MM.1S (cell line): ENCODE results near the gene PDZRN4.

Source experiments
- DNase-seq: peaks from one replicate; pipeline ENCODE4 v3.0.0-alpha.2; 2015
- H2AFZ ChIP-seq: fragments of 300-600 bp; sonication (generic); 2 replicates; pipeline ENCODE4 v1.6.0; 2016; ENCODE audit warnings: antibody characterized with exemption, low read length
- H3F3A ChIP-seq: fragments of 300-600 bp; sonication (generic); 2 replicates; pipeline ENCODE4 v1.6.1; 2016; ENCODE audit warnings: mild to moderate bottlenecking, antibody characterized with exemption, low read length, moderate library complexity, mixed read lengths; ENCODE audit not compliant: insufficient read depth
- H3K27ac ChIP-seq: fragments of 300-600 bp; sonication (generic); 2 replicates; pipeline ENCODE4 v1.5.1; 2016; ENCODE audit warnings: mild to moderate bottlenecking, low read length
- H3K27me3 ChIP-seq: fragments of 300-600 bp; sonication (generic); replicated peaks from 2 replicates; pipeline ENCODE4 v1.6.0; 2016; ENCODE audit warnings: low read length; ENCODE audit not compliant: insufficient read depth
- H3K36me3 ChIP-seq: fragments of 300-600 bp; sonication (generic); replicated peaks from 2 replicates; pipeline ENCODE4 v1.6.1; 2016; ENCODE audit warnings: mild to moderate bottlenecking, low read length, mixed read lengths; ENCODE audit not compliant: insufficient read depth
- H3K4me1 ChIP-seq: fragments of 300-600 bp; sonication (generic); 2 replicates; pipeline ENCODE4 v1.6.1; 2016; ENCODE audit warnings: low read length, mixed read lengths
- H3K4me2 ChIP-seq: fragments of 300-600 bp; sonication (generic); 2 replicates; pipeline ENCODE4 v1.6.0; 2016; ENCODE audit warnings: low read depth, low read length
- H3K4me3 ChIP-seq: fragments of 300-600 bp; sonication (generic); 2 replicates; pipeline ENCODE4 v1.5.1; 2016; ENCODE audit warnings: low read length, mixed read lengths
- H3K79me2 ChIP-seq: fragments of 300-600 bp; sonication (generic); 2 replicates; pipeline ENCODE4 v1.6.1; 2016; ENCODE audit warnings: mixed run types, low read length, mixed read lengths
- H3K9ac ChIP-seq: fragments of 300-600 bp; sonication (generic); 2 replicates; pipeline ENCODE4 v1.6.1; 2016; ENCODE audit warnings: low read length, mixed read lengths
- H3K9me2 ChIP-seq: fragments of 300-600 bp; sonication (generic); replicated peaks from 2 replicates; pipeline ENCODE4 v1.6.1; 2016; ENCODE audit warnings: mild to moderate bottlenecking, low read length, mixed read lengths; ENCODE audit not compliant: insufficient read depth
- H3K9me3 ChIP-seq: fragments of 300-600 bp; sonication (generic); replicated peaks from 2 replicates; pipeline ENCODE4 v1.6.1; 2016; ENCODE audit warnings: mild to moderate bottlenecking, low read length, mixed read lengths; ENCODE audit not compliant: insufficient read depth
- H4K20me1 ChIP-seq: fragments of 300-600 bp; sonication (generic); 2 replicates; pipeline ENCODE4 v1.6.1; 2016; ENCODE audit warnings: mild to moderate bottlenecking, low read length, moderate library complexity, mixed read lengths; ENCODE audit not compliant: insufficient read depth
- EZH2 ChIP-seq: fragments of 300-600 bp; sonication (generic); optimal IDR thresholded peaks from 2 replicates; pipeline ENCODE3; 2017; ENCODE audit warnings: low read depth, mild to moderate bottlenecking, antibody characterized with exemption, low read length, mixed read lengths
- EZH2phosphoT487 ChIP-seq: fragments of 300-600 bp; sonication (generic); IDR thresholded peaks from 2 replicates; pipeline ENCODE4 v1.6.1; 2018; ENCODE audit warnings: antibody characterized with exemption, low read length
- TF ChIP-seq, protein P1 (sequence below): fragments of 300-600 bp; sonication (generic); IDR thresholded peaks from 2 replicates; pipeline ENCODE4 v1.5.1; 2016; ENCODE audit warnings: antibody characterized with exemption, low read length, mixed read lengths

Gene PDZRN4

DNA sequence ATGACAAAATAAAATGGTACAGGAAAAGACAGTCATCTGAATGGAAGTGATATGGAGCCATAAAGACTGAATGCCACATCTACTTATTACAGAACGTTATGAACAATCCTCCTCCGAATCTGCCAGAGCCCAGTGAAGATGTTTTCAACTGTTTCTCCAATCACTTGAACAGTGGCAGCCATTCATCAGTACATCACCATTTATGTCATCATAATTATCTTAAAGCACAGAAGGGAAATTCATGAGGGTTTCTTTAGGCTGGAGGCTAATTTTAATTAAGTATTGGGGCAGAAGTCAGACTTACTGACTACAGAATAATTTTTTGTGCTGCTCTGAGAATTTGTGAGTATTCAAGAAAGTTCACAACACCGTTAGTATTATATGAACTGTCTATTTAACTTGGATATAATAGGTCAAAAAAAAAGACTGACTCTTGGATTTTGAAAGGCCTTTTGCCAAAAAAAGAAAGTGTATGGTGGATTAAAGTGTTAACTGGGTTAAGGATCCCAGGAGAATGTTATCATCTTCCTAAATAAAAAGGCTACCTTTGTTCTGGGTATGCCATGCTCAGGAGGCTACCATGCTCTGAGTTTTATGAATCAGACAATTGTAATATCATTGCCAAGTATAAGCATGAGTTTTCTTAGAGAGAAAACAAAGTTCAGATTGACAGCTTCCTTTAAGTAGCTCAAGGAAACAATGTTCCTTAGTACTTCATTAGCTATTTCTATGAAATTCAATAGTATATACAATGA lies 40.1 kb downstream of the PDZRN4 start:
- Histone ChIP-seq H3K27ac (no peak overlapping the region), H3K36me3 (no peaks in the 10 kb centered on the region), H3K4me1 (peaks cover 9% of the 10 kb centered on the region; the same call in 1 of the 2 replicates), H3K4me3 (peak overlapping the region; percentile 45), H3K9ac (no peak overlapping the region), H2AFZ (peak overlapping the region; percentile 74), H4K20me1 (no peaks in the 10 kb centered on the region), H3K27me3 (no peaks in the 10 kb centered on the region), H3K79me2 (no peaks in the 10 kb centered on the region), H3K4me2 (peak overlapping the region; percentile 80), H3K9me2 (no peaks in the 10 kb centered on the region), H3F3A (no peaks in the 10 kb centered on the region), H3K9me3 (no peaks in the 10 kb centered on the region)
- TF ChIP-seq EZH2phosphoT487 (no peak), EZH2 (no peak)
- TF ChIP-seq, protein P1, sequence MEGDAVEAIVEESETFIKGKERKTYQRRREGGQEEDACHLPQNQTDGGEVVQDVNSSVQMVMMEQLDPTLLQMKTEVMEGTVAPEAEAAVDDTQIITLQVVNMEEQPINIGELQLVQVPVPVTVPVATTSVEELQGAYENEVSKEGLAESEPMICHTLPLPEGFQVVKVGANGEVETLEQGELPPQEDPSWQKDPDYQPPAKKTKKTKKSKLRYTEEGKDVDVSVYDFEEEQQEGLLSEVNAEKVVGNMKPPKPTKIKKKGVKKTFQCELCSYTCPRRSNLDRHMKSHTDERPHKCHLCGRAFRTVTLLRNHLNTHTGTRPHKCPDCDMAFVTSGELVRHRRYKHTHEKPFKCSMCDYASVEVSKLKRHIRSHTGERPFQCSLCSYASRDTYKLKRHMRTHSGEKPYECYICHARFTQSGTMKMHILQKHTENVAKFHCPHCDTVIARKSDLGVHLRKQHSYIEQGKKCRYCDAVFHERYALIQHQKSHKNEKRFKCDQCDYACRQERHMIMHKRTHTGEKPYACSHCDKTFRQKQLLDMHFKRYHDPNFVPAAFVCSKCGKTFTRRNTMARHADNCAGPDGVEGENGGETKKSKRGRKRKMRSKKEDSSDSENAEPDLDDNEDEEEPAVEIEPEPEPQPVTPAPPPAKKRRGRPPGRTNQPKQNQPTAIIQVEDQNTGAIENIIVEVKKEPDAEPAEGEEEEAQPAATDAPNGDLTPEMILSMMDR: no peak
- no peak for DNase-seq

DNA sequence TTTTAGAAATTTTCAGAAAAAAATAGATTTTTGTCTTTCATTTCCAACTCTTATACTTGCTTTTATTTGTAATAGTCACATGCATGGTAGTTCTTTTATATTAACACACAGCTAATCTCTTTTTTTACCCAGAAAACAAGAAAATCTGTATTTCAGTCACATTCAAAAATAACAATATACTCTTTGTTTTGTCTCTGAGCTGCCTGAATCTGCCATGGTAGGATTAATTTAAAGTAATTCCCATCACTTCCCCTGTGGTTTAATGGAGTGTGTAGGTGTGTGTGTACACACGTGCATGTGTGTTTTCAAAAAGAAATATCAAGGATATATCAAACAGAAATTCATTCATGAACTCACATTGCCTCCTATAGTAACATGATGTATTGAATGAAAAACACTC lies 42.6 kb downstream of the PDZRN4 start:
- no peak for DNase-seq
- H3K36me3 ChIP-seq: no peaks in the 10 kb centered on the region
- no peaks in the 10 kb centered on the region for H3K27me3 ChIP-seq
- no peak overlapping the region for H3K9ac ChIP-seq
- no peaks in the 10 kb centered on the region for H3K79me2 ChIP-seq
- H4K20me1 ChIP-seq: no peaks in the 10 kb centered on the region
- H3K4me1 ChIP-seq: peaks cover 9% of the 10 kb centered on the region; the same call in 1 of the 2 replicates
- no peaks in the 10 kb centered on the region for H3F3A ChIP-seq
- no peak overlapping the region for H3K4me2 ChIP-seq
- H3K9me3 ChIP-seq: no peaks in the 10 kb centered on the region
- H3K9me2 ChIP-seq: no peaks in the 10 kb centered on the region
- no peak overlapping the region for H3K27ac ChIP-seq
- H3K4me3 ChIP-seq: no peak overlapping the region
- no peak for TF ChIP-seq EZH2
- TF ChIP-seq, protein P1: no peak
- no peak for TF ChIP-seq EZH2phosphoT487
- no peak overlapping the region for H2AFZ ChIP-seq

DNA sequence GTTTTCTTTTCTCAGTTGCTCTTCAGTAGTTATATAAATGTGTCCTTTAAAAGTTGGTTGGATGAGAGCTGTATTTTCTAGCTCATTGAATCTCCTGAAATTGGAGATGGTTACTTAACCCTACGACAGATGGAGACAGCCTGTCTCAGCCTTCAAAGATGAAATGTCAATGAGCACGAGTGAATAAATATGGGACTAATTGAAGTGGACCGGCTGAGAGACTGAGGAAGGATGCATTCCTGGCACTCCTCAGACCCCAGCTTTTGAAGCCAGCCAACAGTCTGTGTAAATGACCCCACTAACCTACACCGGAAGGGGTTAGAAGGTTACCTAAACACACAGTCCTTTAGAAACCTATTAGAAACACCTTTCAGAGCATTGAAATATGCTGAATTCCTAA lies 46.6 kb downstream of the PDZRN4 start:
- H3K9me2 ChIP-seq: no peaks in the 10 kb centered on the region
- no peaks in the 10 kb centered on the region for H3K36me3 ChIP-seq
- H3K9me3 ChIP-seq: no peaks in the 10 kb centered on the region
- no peak overlapping the region for H3K27ac ChIP-seq
- no peak overlapping the region for H3K9ac ChIP-seq
- H3K4me1 ChIP-seq: no peaks in the 10 kb centered on the region
- TF ChIP-seq EZH2 (no peak), EZH2phosphoT487 (no peak)
- TF ChIP-seq, protein P1: no peak
- H3K27me3 ChIP-seq: no peaks in the 10 kb centered on the region
- H3K4me2 ChIP-seq: no peak overlapping the region
- no peaks in the 10 kb centered on the region for H3F3A ChIP-seq
- H3K4me3 ChIP-seq: no peak overlapping the region
- H2AFZ ChIP-seq: no peak overlapping the region
- H4K20me1 ChIP-seq: no peaks in the 10 kb centered on the region
- DNase-seq: no peak
- H3K79me2 ChIP-seq: no peaks in the 10 kb centered on the region
